ENCODE data around the gene ST7. TPM values are rescaled to one million over a fixed set of nuclear protein-coding genes. Genes with fewer than 3 reads are reported as not detected.

ST7 gene
- total RNA-seq, 1 experiment from 2014 or later = 19.6 TPM

GRCh38 chr7:117208257-117208656 is 255.0 kb downstream of the ST7 start:
- Histone ChIP-seq H3K4me1 (ENCODE audit: control insufficient read depth, insufficient read depth, low read length) (no peaks in the 10 kb centered on the region), H3K4me3 (ENCODE audit: low read depth in 2 of 2, low read length in 2 of 2) (no peak overlapping the region), H3K9me3 (ENCODE audit: control insufficient read depth, insufficient read depth, low read depth, low read length) (no peaks in the 10 kb centered on the region), H3K27me3 (ENCODE audit: control insufficient read depth, insufficient read depth, low read length) (no peaks in the 10 kb centered on the region), H3K27ac (ENCODE audit: low read length) (no peak overlapping the region), H3K36me3 (ENCODE audit: control insufficient read depth, insufficient read depth, low read length) (no peaks in the 10 kb centered on the region)
- ATAC-seq (no peak), DNase-seq (ENCODE audit: low read depth, low spot score) (no peak)
- POLR2A ChIA-PET = no interaction called here
- CTCF ChIA-PET = no interaction called here
- in situ Hi-C loops (cut with HindIII; ENCODE audit: low pct_unique_long_range_greater_than_20kb, low sequenced_read_pairs) = no loop called here
- intact Hi-C loops (cut with micrococcal nuclease; ENCODE audit: unreplicated experiment) = no loop called here
- TF ChIP-seq SIN3A (IDR thresholded peaks at IDR 0.05; ENCODE audit: borderline replicate concordance, insufficient read depth, low read depth, low read length) (no peak), CTCF (IDR thresholded peaks at IDR 0.05) (no peak), POLR2AphosphoS5 (IDR thresholded peaks at IDR 0.05; ENCODE audit: low read depth, low read length) (no peak), REST (IDR thresholded peaks at IDR 0.05; ENCODE audit: insufficient read depth in 1 of 2, low read depth in 2 of 2, low read length in 1 of 2) (no peak), TCF7L2 (IDR thresholded peaks at IDR 0.05; ENCODE audit: low read depth, low read length) (no peak)
- no TSS peak for BruUV-seq (replicated peaks)

- BruUV-seq (replicated peaks) = no TSS peak
- Histone ChIP-seq H3K4me1 (ENCODE audit: control insufficient read depth, insufficient read depth, low read length) (no peaks in the 10 kb centered on the region; the same call in 1 of the 2 replicates), H3K9me3 (ENCODE audit: control insufficient read depth, insufficient read depth, low read depth, low read length) (no peaks in the 10 kb centered on the region), H3K36me3 (ENCODE audit: control insufficient read depth, insufficient read depth, low read length) (no peaks in the 10 kb centered on the region), H3K27ac (ENCODE audit: low read length) (no peak overlapping the region), H3K4me3 (ENCODE audit: low read depth in 2 of 2, low read length in 2 of 2) (no peak overlapping the region), H3K27me3 (ENCODE audit: control insufficient read depth, insufficient read depth, low read length) (no peaks in the 10 kb centered on the region)
- POLR2A ChIA-PET = no interaction called here
- no peak for TF ChIP-seq SIN3A (IDR thresholded peaks at IDR 0.05; ENCODE audit: borderline replicate concordance, insufficient read depth, low read depth, low read length)
- TF ChIP-seq TCF7L2 (IDR thresholded peaks at IDR 0.05; ENCODE audit: low read depth, low read length) = no peak
- no peak for TF ChIP-seq CTCF (IDR thresholded peaks at IDR 0.05)
- TF ChIP-seq POLR2AphosphoS5 (IDR thresholded peaks at IDR 0.05; ENCODE audit: low read depth, low read length) = no peak
- TF ChIP-seq REST (IDR thresholded peaks at IDR 0.05; ENCODE audit: insufficient read depth in 1 of 2, low read depth in 2 of 2, low read length in 1 of 2) = no peak
- no peak for ATAC-seq
- in situ Hi-C loops (cut with HindIII; ENCODE audit: low pct_unique_long_range_greater_than_20kb, low sequenced_read_pairs) = no loop called here
- intact Hi-C loops (cut with micrococcal nuclease; ENCODE audit: unreplicated experiment) = no loop called here
- DNase-seq (ENCODE audit: low read depth, low spot score) = no peak
- CTCF ChIA-PET = no interaction called here
These were observed 257.1 kb downstream of the ST7 start for GRCh38 chr7:117210397-117210796.

Data from Panc1 (cell line).